RWPE1 (cell line): ENCODE measurements around the gene HBP1.

Experiments used
- CTCF ChIA-PET: fragments of 350-600 bp; sonication (Branson Sonifier 250); formaldehyde crosslinking; extraction: SDS; loops from one replicate; lab custom pipeline; 2021; lab: Yijun Ruan, JAX
- POLR2A ChIA-PET: fragments of 400-600 bp; formaldehyde crosslinking; extraction: SDS; loops from one replicate; lab custom pipeline; 2020; ENCODE audit warnings: antibody characterized with exemption; ENCODE audit not compliant: low non-redundant PET; lab: Yijun Ruan, JAX
- DNase-seq: peaks from one replicate; pipeline ENCODE4 v3.0.0; 2012; ENCODE audit warnings: low spot score
- H3K27ac ChIP-seq: fragments of 450-650 bp; 2 replicates; pipeline ENCODE4 v1.5.1; 2017
- TF ChIP-seq, protein P1 (sequence below): fragments of 450-650 bp; conservative IDR thresholded peaks from 2 replicates; pipeline ENCODE4 v1.5.1; 2017; ENCODE audit warnings: low read depth, mild to moderate bottlenecking

The HBP1 gene

DNA sequence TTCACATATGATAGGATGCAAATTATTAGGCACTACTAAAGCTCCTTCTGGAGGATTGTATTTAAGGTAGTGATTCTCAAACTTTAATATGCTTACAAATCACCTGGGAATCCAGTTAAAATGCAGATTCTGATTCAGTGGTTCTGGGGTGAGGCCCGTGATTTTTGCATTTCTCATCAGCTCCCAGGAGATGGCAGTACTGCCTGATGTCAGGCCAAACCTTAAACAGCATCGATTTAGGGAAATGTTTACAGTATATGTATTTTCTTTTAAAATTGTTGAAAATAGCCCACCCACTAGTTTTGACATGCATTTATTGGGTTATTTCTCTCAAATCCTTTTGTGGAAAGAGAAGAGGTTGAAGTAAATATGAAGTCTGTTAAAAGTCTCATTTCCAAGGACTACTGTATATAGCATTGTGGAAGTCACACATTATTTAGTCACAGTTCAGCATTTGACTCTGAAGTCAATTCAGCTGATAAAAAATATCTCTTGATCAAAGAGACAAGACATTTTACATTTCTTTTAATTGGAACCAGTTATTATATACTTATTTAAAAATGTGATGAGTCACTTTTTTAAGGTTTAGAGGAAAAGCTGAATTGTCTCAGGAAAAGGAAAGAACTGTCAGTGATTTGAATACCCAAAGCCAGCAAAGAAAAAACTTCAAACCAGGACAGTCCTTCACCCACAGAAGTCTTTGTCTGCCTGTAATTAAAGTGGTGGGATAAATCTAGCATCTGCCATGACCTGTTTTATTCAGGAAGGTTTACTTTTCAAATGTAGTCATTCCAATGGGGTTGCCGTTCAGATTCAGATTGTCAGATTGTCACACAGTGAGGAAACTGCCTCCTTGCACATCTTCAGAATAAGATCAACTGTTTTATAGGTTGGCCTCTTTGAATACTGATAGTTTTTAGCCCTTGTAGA is 21.1 kb upstream of the HBP1 start:
- H3K27ac ChIP-seq: no peak overlapping the region
- DNase-seq: peak; percentile 39
- POLR2A ChIA-PET: no interaction called here
- TF ChIP-seq, protein P1, sequence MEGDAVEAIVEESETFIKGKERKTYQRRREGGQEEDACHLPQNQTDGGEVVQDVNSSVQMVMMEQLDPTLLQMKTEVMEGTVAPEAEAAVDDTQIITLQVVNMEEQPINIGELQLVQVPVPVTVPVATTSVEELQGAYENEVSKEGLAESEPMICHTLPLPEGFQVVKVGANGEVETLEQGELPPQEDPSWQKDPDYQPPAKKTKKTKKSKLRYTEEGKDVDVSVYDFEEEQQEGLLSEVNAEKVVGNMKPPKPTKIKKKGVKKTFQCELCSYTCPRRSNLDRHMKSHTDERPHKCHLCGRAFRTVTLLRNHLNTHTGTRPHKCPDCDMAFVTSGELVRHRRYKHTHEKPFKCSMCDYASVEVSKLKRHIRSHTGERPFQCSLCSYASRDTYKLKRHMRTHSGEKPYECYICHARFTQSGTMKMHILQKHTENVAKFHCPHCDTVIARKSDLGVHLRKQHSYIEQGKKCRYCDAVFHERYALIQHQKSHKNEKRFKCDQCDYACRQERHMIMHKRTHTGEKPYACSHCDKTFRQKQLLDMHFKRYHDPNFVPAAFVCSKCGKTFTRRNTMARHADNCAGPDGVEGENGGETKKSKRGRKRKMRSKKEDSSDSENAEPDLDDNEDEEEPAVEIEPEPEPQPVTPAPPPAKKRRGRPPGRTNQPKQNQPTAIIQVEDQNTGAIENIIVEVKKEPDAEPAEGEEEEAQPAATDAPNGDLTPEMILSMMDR: peak; percentile 92
- CTCF ChIA-PET: interaction anchor here (0.5 to 1.8 kb wide), 10 partner anchors 10 to 630 kb away, joined by 3 to 10 read pairs (median 3); no protein-coding TSS in a partner anchor

DNA sequence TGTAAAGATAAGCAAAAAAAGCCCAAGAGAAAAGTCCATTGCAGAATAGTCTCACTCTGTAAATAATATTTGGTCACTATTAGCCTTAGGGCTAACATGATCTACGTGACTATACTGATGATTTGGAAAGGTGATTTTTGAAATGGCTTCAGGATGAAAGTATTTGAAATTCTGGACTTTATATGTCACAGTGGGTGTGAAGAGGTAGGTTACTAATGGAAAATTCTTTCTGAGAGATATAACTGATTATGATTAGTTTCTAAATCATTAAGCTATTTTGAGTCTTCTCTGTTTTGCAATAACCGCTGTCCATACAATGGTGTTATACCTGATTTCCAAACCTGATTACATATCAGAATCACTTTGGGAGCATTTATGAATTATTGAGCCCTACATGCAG is 20.1 kb upstream of the HBP1 start:
- CTCF ChIA-PET: interaction anchor here (0.6 to 0.8 kb wide), 2 partner anchors 10 to 359 kb away, joined by 3 read pairs; no protein-coding TSS in a partner anchor

GRCh38 chr7:107149863-107150262 is 18.9 kb upstream of the HBP1 start:
- POLR2A ChIA-PET: no interaction called here
- no peak overlapping the region for H3K27ac ChIP-seq
- TF ChIP-seq, protein P1: no peak
- CTCF ChIA-PET: interaction anchor here (0.6 to 1.1 kb wide), 6 partner anchors 11 to 383 kb away, joined by 3 to 9 read pairs (median 4); no protein-coding TSS in a partner anchor
- DNase-seq: no peak

More for the DNA sequence above, 20.1 kb upstream of the HBP1 start:
- TF ChIP-seq, protein P1: no peak
- no peak overlapping the region for H3K27ac ChIP-seq
- no peak for DNase-seq
- POLR2A ChIA-PET: no interaction called here

- CTCF ChIA-PET: interaction anchor here (0.5 to 1.1 kb wide), 14 partner anchors 12 to 1585 kb away, joined by 3 to 9 read pairs (median 4); no protein-coding TSS in a partner anchor
- DNase-seq: peak; percentile 18
Measured at GRCh38 chr7:107150375-107151073, 18.3 kb upstream of the HBP1 start.

GRCh38 chr7:107151538-107151937 is 17.3 kb upstream of the HBP1 start:
- POLR2A ChIA-PET: no interaction called here
- no peak for DNase-seq
- CTCF ChIA-PET: interaction anchor here (0.6 kb wide), 1 partner anchor 358 kb away, joined by 3 read pairs; no protein-coding TSS in a partner anchor
- H3K27ac ChIP-seq: no peak overlapping the region
- TF ChIP-seq, protein P1: no peak

More at GRCh38 chr7:107150375-107151073, 18.3 kb upstream of the HBP1 start:
- no peak overlapping the region for H3K27ac ChIP-seq
- POLR2A ChIA-PET: no interaction called here
- TF ChIP-seq, protein P1: peak; percentile 86

- H3K27ac ChIP-seq: no peak overlapping the region
- CTCF ChIA-PET: interaction anchor here (0.6 kb wide), 1 partner anchor 358 kb away, joined by 3 read pairs; no protein-coding TSS in a partner anchor
- peak; percentile 17 for DNase-seq
- TF ChIP-seq, protein P1: no peak
- POLR2A ChIA-PET: no interaction called here
Measured at GRCh38 chr7:107152011-107152410, 16.8 kb upstream of the HBP1 start.
